ENCODE results near the gene VPS51. TPM values are rescaled to one million over a fixed set of nuclear protein-coding genes. Genes with fewer than 3 reads are reported as not detected.

Gene VPS51
- total and polyA plus RNA-seq, 2 of the 13 experiments (the other 11 are each of a cell fraction or from before 2014, with no cell fraction given) = 76.3 to 90.6 TPM

DNA sequence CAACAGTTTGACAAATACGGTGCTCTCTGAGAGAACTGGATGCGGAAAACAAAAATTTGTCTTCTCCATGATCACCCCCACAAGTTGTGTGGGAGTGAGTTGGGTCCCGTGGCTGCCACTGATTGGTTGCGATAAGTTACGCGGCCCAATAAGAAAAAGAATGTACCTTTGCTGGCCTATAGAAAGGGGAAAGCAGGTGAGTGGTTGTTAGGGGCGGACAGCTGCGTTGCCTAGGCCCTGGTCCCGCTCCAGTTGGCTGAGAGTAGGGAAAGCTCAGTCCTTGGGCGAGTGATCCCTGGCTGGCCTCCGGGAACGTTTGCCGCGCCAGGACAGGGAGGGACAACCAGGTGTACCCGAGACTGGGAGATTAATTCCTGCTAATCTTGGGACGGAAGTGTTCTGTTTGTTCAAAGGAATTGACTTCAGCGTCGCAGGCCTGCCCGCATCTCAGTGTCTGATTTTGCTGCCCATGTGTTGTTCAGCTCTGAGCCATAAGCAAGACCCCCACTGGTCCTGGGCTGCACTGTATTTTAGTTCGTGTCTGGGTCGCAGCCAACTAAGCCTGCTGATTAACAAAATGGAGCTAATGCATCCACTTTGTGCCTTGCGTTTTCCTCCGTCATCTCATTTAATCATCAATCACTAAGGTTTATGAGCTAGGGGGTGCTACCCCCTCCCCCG, 39.1 kb downstream of the VPS51 start (continued):
- peak; percentile 66; the same call in 1 of the 2 replicates for TF ChIP-seq PRDM10 (CRISPR knock-in tag; IDR thresholded peaks at IDR 0.05; ENCODE audit: low read depth)
- TF ChIP-seq KDM2A (CRISPR knock-in tag; IDR thresholded peaks at IDR 0.05; ENCODE audit: borderline replicate concordance, low read depth) = no peak
- TF ChIP-seq, protein P1, sequence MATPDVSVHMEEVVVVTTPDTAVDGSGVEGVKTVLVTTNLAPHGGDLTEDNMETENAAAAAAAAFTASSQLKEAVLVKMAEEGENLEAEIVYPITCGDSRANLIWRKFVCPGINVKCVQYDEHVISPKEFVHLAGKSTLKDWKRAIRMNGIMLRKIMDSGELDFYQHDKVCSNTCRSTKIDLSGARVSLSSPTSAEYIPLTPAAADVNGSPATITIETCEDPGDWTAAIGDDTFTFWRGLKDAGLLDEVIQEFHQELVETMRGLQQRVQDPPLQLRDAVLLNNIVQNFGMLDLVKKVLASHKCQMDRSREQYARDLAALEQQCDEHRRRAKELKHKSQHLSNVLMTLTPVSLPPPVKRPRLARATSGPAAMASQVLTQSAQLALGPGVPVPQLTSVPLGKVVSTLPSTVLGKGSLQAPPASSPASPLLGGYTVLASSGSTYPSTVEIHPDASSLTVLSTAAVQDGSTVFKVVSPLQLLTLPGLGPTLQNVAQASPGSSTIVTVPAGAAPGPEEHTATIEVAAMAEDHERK (CRISPR knock-in tag; IDR thresholded peaks at IDR 0.05; ENCODE audit: low read depth) = no peak; the same call in 1 of the 2 replicates
- TF ChIP-seq ZNF136 (CRISPR knock-in tag; IDR thresholded peaks at IDR 0.05; ENCODE audit: low read depth) = no peak
- no peak for TF ChIP-seq ZNF713 (CRISPR knock-in tag; IDR thresholded peaks at IDR 0.05)
- TF ChIP-seq ZNF446 (CRISPR knock-in tag; IDR thresholded peaks at IDR 0.05) = no peak
- no peak for TF ChIP-seq PCBP1 (IDR thresholded peaks at IDR 0.05; ENCODE audit: borderline replicate concordance, low read depth, low read length)
- TF ChIP-seq PAWR (CRISPR knock-in tag; IDR thresholded peaks at IDR 0.05; ENCODE audit: borderline replicate concordance) = no peak
- no peak for TF ChIP-seq LCORL (IDR thresholded peaks at IDR 0.05)
- 0 out of 2 replicates have a peak, but pooled peaks have one; percentile 3 for TF ChIP-seq LCORL (CRISPR knock-in tag; IDR thresholded peaks at IDR 0.05)
- TF ChIP-seq RFX3 (CRISPR knock-in tag; IDR thresholded peaks at IDR 0.05) = peak; percentile 89
- TF ChIP-seq ATAD3A (CRISPR knock-in tag; IDR thresholded peaks at IDR 0.05) = no peak
- TF ChIP-seq ZNF761 (CRISPR knock-in tag; conservative IDR thresholded peaks at IDR 0.05) = no peak
- TF ChIP-seq HOXA5 (CRISPR knock-in tag; IDR thresholded peaks at IDR 0.05) = no peak; the same call in 1 of the 2 replicates
- no peak for TF ChIP-seq KDM1A (CRISPR knock-in tag; IDR thresholded peaks at IDR 0.05)
- TF ChIP-seq ZMYM4 (CRISPR knock-in tag; IDR thresholded peaks at IDR 0.05) = no peak
- TF ChIP-seq ZFY (CRISPR knock-in tag; IDR thresholded peaks at IDR 0.05) = no peak; the same call in 1 of the 2 replicates
- no peak for TF ChIP-seq POGZ (CRISPR knock-in tag; IDR thresholded peaks at IDR 0.05)
